PC-9 (cell line): ENCODE measurements around the gene NUDT1.

Experiments
- EZH2 ChIP-seq: fragments of 200-600 bp; sonication (generic); IDR thresholded peaks from 2 replicates; pipeline ENCODE4 v1.8.0; 2017; ENCODE audit warnings: antibody characterized with exemption, low read depth
- TF ChIP-seq, protein P1 (sequence below): fragments of 200-600 bp; sonication (generic); conservative IDR thresholded peaks from 2 replicates; pipeline ENCODE4 v1.6.1; 2017; ENCODE audit warnings: mixed run types, antibody characterized with exemption, mild to moderate bottlenecking, moderate library complexity

DNA sequence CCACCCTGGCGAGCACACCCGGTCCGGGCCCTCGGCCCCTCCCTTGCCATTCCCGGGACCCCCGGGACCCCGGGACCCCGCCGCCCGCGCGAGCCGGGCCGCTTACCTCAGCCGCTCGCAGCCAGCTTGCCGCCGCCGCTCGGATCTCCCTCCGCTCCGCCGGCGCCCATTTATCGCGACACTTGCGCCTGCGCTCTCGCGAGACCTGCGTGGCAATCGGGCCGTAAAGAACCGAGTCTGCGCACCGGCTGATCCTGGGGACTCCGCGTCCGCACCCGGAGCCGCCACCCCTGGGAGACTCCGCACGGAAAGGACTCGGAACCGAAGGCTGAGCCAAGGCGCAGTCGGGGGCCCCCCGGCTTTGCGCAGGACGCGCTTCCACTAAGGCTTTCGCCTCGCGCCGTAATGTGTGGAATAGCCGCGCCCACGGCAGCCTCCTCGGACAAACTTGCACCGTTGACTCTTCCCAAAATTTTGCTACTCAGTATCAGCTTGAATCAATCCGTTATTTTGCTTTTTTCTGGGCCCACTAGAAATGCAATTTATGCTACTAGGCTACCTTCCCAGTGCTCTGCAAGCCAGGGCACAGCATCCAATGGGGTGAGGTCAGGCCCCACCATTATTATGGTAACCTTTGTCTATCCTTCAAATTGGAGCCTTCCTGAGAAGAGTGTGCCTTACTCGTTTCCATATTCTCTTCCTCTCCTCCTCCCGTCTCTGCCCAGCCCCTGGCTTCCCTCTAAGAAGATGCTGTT is 9.1 kb upstream of the NUDT1 start, which contains the start of gene MAD1L1:
- TF ChIP-seq, protein P1, sequence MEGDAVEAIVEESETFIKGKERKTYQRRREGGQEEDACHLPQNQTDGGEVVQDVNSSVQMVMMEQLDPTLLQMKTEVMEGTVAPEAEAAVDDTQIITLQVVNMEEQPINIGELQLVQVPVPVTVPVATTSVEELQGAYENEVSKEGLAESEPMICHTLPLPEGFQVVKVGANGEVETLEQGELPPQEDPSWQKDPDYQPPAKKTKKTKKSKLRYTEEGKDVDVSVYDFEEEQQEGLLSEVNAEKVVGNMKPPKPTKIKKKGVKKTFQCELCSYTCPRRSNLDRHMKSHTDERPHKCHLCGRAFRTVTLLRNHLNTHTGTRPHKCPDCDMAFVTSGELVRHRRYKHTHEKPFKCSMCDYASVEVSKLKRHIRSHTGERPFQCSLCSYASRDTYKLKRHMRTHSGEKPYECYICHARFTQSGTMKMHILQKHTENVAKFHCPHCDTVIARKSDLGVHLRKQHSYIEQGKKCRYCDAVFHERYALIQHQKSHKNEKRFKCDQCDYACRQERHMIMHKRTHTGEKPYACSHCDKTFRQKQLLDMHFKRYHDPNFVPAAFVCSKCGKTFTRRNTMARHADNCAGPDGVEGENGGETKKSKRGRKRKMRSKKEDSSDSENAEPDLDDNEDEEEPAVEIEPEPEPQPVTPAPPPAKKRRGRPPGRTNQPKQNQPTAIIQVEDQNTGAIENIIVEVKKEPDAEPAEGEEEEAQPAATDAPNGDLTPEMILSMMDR: no peak
- no peak for TF ChIP-seq EZH2
